Caco-2 (cell line): ENCODE results near the gene JMJD6. TPM values are rescaled to one million over a fixed set of nuclear protein-coding genes. Genes with fewer than 3 reads are reported as not detected.

Experiments
- BruUV-seq: library from RNA; stranded (reverse); fragments of 400-500 nt; replicated peaks from 2 replicates; lab custom pipeline; 2021; lab: Mats Ljungman, UMichigan
- CTCF ChIA-PET: fragments of 300-600 bp; sonication (Branson Sonifier 250); formaldehyde crosslinking; loops from one replicate; lab custom pipeline; 2022; ENCODE audit warnings: antibody characterized with exemption; lab: Charles Lee
- POLR2A ChIA-PET: fragments of 300-600 bp; sonication (Branson Sonifier 250); formaldehyde crosslinking; loops from one replicate; lab custom pipeline; 2022; ENCODE audit warnings: antibody characterized with exemption; lab: Charles Lee
- DNase-seq, 2 experiments: peaks; one replicate each; pipeline versions ENCODE4 v3.0.0 to v3.0.0-alpha.2; 2020 to 2022
- H3K27me3 ChIP-seq: replicated peaks from 2 replicates; pipeline ENCODE4 v1.6.0; 2011; ENCODE audit warnings: low read length; ENCODE audit not compliant: control insufficient read depth, insufficient read depth
- H3K36me3 ChIP-seq: 2 replicates; pipeline ENCODE4 v1.5.1; 2011; ENCODE audit warnings: low read length; ENCODE audit not compliant: control insufficient read depth, insufficient read depth
- H3K4me1 ChIP-seq: fragments of 250-450 bp; sonication (Bioruptor Pico); 2 replicates; pipeline ENCODE4 v1.5.1; 2020; ENCODE audit warnings: mild to moderate bottlenecking
- H3K4me3 ChIP-seq: 2 replicates; pipeline ENCODE4 v1.5.1; 2011; ENCODE audit warnings: low read depth, mild to moderate bottlenecking, control low read depth, low read length
- H3K9me3 ChIP-seq: fragments of 250-450 bp; sonication (Bioruptor Pico); 2 replicates; pipeline ENCODE4 v1.5.1; 2020; ENCODE audit warnings: mild to moderate bottlenecking, moderate library complexity
- H3K27ac Mint-ChIP-seq: one replicate; pipeline ENCODE4 v1.8.0; 2022; ENCODE audit warnings: mixed read lengths; ENCODE audit not compliant: unreplicated experiment
- H3K27me3 Mint-ChIP-seq: one replicate; pipeline ENCODE4 v1.8.0; 2022; ENCODE audit warnings: mixed read lengths; ENCODE audit not compliant: insufficient read depth, unreplicated experiment
- H3K36me3 Mint-ChIP-seq: one replicate; pipeline ENCODE4 v1.8.0; 2022; ENCODE audit warnings: mild to moderate bottlenecking, mixed read lengths; ENCODE audit not compliant: insufficient read depth, unreplicated experiment
- H3K4me1 Mint-ChIP-seq: one replicate; pipeline ENCODE4 v1.8.0; 2022; ENCODE audit warnings: low read depth, mixed read lengths; ENCODE audit not compliant: unreplicated experiment
- H3K4me3 Mint-ChIP-seq: one replicate; pipeline ENCODE4 v1.8.0; 2022; ENCODE audit warnings: mild to moderate bottlenecking, moderate library complexity, mixed read lengths; ENCODE audit not compliant: unreplicated experiment
- H3K9me3 Mint-ChIP-seq: one replicate; pipeline ENCODE4 v1.8.0; 2022; ENCODE audit warnings: mixed read lengths; ENCODE audit not compliant: unreplicated experiment
- CTCF ChIP-seq, 2 experiments: fragments of 200-600 bp in 1 of 2; IDR thresholded peaks; 1 replicate in 1 of 2; 2 replicates in 1 of 2; pipeline versions ENCODE4 v1.5.1 to v1.8.0; 2011 to 2022; ENCODE audit warnings: antibody characterized with exemption in 1 of 2, control low read depth in 1 of 2, inconsistent platforms in 1 of 2, low read depth in 1 of 2, low read length in 1 of 2, mild to moderate bottlenecking in 1 of 2, moderate library complexity in 1 of 2; ENCODE audit not compliant: insufficient read depth in 1 of 2, severe bottlenecking in 1 of 2, unreplicated experiment in 1 of 2
- intact Hi-C: fragments of 100-400 bp; cut with micrococcal nuclease; formaldehyde crosslinking; loops from one replicate; pipeline ENCODE4 v1.10.0; 2022; ENCODE audit not compliant: unreplicated experiment
- total RNA-seq: library from RNA; stranded (reverse); gene quantifications from 2 replicates; pipeline ENCODE4 v1.2.3, GENCODE V29; 2022

The JMJD6 gene
- total RNA-seq, 1 experiment from 2014 or later = 37.4 TPM

- H3K4me1 ChIP-seq = peaks cover 9% of the 10 kb centered on the region
- peaks cover 14% of the 10 kb centered on the region for H3K4me1 Mint-ChIP-seq
- H3K9me3 Mint-ChIP-seq = no peaks in the 10 kb centered on the region
- no peaks in the 10 kb centered on the region for H3K27me3 ChIP-seq
- no peak overlapping the region for H3K27ac Mint-ChIP-seq
- no peaks in the 10 kb centered on the region for H3K9me3 ChIP-seq
- no peak overlapping the region for H3K4me3 Mint-ChIP-seq
- POLR2A ChIA-PET = no interaction called here
- no peak overlapping the region for H3K4me3 ChIP-seq
- H3K36me3 ChIP-seq = no peaks in the 10 kb centered on the region
- no TSS peak for BruUV-seq
- no peaks in the 10 kb centered on the region for H3K27me3 Mint-ChIP-seq
- no peak for DNase-seq
- no peak for TF ChIP-seq CTCF (IDR thresholded peaks at IDR 0.05; ENCODE audit: insufficient read depth in 1 of 2, low read depth in 1 of 2, low read length in 1 of 2, severe bottlenecking in 1 of 2, unreplicated experiment in 1 of 2)
- intact Hi-C loops = no loop called here
- H3K36me3 Mint-ChIP-seq = peaks cover 20% of the 10 kb centered on the region
- CTCF ChIA-PET = no interaction called here
These were observed 31.2 kb downstream of the JMJD6 start for GRCh38 chr17:76695059-76695831.

GRCh38 chr17:76691379-76692191, 34.8 kb downstream of the JMJD6 start:
- H3K4me1 Mint-ChIP-seq = peaks cover 18% of the 10 kb centered on the region
- intact Hi-C loops = no loop called here
- Histone ChIP-seq H3K9me3 (no peaks in the 10 kb centered on the region), H3K4me3 (no peak overlapping the region), H3K36me3 (no peaks in the 10 kb centered on the region), H3K27me3 (no peaks in the 10 kb centered on the region), H3K4me1 (peaks cover 23% of the 10 kb centered on the region)
- H3K27me3 Mint-ChIP-seq = no peaks in the 10 kb centered on the region
- H3K27ac Mint-ChIP-seq = no peak overlapping the region
- POLR2A ChIA-PET = no interaction called here
- CTCF ChIA-PET = no interaction called here
- H3K9me3 Mint-ChIP-seq = no peaks in the 10 kb centered on the region
- peaks cover 4% of the 10 kb centered on the region for H3K36me3 Mint-ChIP-seq
- BruUV-seq = no TSS peak
- H3K4me3 Mint-ChIP-seq = no peak overlapping the region
- no peak for DNase-seq
- no peak for TF ChIP-seq CTCF (IDR thresholded peaks at IDR 0.05; ENCODE audit: insufficient read depth in 1 of 2, low read depth in 1 of 2, low read length in 1 of 2, severe bottlenecking in 1 of 2, unreplicated experiment in 1 of 2)

GRCh38 chr17:76690596-76691280, 35.7 kb downstream of the JMJD6 start:
- TF ChIP-seq CTCF (IDR thresholded peaks at IDR 0.05; ENCODE audit: insufficient read depth in 1 of 2, low read depth in 1 of 2, low read length in 1 of 2, severe bottlenecking in 1 of 2, unreplicated experiment in 1 of 2) = no peak
- Histone ChIP-seq H3K9me3 (no peaks in the 10 kb centered on the region), H3K27me3 (no peaks in the 10 kb centered on the region), H3K4me1 (peaks cover 30% of the 10 kb centered on the region), H3K4me3 (no peak overlapping the region), H3K36me3 (no peaks in the 10 kb centered on the region)
- H3K27me3 Mint-ChIP-seq = no peaks in the 10 kb centered on the region
- no TSS peak for BruUV-seq
- ChIA-PET CTCF (no interaction called here), POLR2A (interaction anchor here (0.5 kb wide), 1 partner anchor 29 kb away, joined by 9 read pairs; no protein-coding TSS in a partner anchor)
- H3K4me1 Mint-ChIP-seq = peaks cover 18% of the 10 kb centered on the region
- no peak for DNase-seq
- intact Hi-C loops = no loop called here
- H3K4me3 Mint-ChIP-seq = no peak overlapping the region
- no peaks in the 10 kb centered on the region for H3K9me3 Mint-ChIP-seq
- H3K27ac Mint-ChIP-seq = no peak overlapping the region
- peaks cover 3% of the 10 kb centered on the region for H3K36me3 Mint-ChIP-seq
